ENCODE results near the gene TSPAN17.

Gene TSPAN17

DNA sequence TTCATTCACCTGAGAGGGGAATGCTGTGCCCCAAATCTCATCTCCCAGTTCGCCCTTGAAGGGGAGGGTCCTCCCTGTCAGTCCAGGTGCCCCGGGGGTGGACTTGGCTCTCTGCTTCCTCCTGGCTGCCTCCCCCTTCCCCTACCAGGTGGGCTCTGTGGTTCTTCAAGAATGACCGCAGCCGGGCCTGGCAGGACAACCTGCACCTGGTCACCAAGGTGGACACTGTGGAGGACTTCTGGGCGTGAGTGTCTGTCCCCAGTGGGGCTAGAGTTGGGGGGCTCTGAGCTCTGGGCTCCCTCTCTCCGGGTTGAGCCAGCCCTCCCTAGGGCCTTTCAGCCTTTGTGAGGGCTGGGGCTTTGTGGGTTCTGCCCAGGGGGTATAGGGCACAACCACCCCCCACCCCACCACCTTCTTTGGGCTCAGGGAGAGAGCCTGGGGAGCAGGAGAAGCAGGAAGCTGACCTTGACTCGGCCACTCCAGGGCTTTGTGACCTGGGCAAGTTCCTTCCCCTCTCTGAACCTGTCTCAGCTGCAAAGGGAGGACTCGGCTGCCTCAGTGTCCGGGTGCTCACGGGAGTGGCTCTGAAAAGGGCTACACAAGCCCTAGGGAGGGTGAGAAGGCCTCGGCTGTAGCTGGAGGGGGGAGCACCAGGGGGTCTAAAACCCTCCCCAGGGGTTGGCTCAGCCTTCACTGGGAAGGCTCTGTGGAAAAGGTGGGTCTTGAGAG lies 3.6 kb upstream of the TSPAN17 start:
- DNase-seq = no peak

DNA sequence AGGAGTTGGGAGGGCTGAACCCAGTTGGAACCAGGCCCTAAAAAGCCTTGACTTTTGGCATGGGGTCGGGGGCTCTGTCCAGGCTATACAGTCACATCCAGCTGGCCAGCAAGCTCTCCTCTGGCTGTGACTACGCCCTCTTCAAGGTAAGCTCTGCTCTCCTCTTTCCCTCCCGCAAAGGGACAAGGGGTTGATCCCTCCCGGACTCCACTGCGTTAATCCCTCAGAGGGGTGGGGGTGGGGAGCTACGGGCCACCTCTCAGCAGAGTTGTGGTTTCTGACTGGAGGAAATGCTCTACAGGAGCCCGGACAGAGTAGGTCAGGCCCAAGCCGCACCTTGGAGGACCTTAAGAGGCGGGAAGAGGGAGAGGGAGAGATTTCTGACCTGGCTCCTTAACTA lies 3.0 kb upstream of the TSPAN17 start:
- no peak for DNase-seq

DNA sequence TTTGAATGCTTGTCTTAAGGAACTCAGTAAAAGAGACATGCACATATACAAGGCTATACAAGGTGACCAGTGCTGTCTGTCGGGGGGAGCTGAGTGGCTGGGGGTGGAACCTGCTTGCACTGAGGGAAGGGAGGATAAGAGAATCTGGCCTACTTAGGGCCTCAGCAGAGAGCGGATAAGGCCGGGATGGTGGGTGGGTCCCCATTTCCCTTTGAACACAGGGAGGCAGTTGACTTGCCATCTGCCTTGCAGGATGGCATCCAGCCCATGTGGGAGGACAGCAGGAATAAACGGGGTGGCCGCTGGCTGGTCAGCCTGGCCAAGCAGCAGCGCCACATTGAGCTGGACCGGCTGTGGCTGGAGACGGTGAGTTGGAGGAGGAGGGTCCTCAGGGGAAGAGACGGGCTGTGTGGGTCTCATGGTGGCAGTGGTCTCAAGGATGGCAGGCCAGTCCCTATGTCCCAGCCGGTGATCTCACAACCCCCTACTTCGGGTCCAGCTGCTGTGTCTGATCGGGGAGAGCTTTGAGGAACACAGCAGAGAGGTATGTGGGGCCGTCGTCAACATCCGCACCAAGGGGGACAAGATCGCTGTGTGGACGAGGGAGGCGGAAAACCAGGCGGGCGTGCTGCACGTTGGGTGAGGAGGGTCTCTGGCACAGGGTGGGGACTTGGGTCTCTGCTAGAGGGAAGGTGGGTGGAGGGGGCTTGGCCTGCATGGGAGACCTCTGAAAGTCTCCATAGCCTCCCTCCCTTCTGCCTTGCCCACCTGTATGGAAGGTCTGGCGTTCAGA lies 2.2 kb upstream of the TSPAN17 start:
- DNase-seq = no peak

DNA sequence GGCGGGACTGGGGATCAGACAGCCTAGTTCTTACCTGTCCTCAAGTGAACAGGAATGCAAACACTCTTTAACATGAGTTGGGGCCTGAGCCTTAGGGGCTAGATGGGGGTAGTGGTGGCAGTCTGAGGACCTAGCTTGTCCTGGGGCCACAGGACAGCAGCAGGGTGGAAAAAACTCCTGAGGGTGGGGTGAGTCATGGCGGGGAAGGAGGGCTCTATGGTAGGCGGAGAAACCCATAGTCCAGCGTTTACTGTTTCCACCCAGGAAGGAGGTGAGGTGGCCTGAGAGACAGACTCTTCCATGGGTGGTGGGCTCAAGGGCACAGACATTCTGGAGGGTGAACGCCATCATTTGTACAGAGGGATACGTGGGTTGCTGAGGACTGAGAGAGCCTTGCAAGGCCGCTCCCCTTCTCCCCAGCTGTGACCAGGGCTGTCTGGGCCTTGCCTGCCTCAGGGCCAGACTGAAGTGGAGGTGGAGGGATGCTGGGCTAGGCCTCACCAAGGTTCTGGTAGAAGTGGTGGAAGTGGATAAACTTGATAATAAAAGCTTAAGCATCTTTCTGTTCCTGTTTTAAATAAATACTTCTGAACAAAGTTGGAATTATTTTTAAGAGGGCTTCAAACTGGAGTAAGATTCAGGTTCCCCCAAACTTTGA lies 1.1 kb upstream of the TSPAN17 start:
- no peak for DNase-seq

DNA sequence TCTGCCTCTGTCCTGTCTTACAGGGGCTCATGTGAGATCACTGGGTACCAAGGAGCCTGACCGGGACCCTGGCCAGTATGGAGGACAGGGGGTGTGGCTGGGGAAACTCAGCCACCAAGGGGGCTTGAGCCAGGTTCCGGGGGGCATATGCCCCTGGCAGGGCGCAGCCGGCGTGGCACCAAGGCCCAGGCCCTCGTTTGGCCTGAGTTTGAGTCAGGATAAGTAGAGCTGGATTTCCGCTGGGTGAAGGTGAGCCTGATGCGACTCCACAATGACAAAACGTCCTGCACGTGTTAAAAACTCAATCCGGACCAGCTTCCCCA lies 616 bp upstream of the TSPAN17 start:
- no peak for DNase-seq

DNA sequence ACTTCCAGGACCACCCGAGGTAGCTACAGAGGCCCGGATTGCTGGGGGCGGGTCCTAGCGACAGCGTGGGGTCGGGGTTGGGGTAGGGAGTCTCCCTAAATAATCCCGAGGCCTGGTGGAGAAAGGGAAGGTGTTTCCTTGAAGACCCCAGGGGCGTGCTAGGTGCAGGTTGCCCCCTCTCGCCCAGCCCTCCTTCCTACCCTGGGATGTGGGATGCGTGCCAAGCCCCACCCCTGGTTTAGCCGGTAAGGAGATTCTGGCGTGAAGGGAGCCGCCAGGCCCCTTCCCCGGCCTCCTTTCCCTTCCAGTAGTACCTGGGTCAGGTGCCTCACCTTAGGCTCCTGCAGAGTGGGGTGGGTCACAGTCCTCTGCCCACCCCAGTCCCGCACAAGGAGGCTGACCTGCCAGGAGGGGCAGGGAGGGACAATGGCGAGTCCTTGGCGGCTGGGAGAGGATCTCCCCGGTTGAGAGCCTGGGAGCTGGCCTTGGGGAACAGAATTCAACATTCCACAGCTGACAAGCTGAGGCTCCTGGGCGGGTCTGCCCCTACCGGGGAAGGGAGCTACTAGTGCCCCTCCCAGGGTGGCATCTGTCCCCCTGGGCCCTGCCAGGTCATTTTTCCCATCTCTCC lies 674 bp downstream of the TSPAN17 start:
- DNase-seq = no peak

DNA sequence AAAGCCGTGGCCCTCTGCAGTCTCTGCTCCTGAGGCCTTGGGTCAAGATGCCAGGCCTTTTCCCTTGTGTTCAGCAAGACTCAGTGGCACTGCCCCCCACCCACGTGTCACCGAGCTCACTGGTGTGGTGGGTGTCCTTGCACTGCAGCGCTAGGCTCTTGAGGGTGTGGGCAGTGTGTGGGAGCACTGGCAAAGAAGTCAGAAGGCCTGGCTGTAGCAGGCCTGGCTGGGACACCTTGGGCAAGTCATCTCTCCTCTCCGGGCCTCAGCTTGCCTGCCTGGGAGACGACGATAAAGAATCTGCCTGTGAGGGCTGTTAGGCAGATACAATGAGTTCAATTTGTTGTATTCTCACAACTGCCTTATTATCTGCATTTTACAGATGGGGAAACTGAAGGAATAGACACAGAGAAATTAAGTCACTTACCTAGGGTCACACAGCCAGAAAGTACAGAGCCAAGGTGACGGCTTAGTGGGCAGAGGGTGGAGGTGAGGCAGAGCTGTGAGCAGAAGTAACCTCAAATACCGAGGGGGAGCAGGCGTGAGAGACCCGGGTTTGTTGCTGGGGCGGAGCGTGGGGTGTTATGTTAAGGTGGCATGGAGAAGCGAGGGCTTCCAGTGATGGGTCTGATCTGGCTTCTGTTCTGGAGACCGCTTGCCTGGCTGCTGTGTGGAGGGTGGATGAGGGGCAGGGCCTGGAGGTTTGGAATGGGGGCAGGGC lies 1.4 kb downstream of the TSPAN17 start:
- DNase-seq = no peak

DNA sequence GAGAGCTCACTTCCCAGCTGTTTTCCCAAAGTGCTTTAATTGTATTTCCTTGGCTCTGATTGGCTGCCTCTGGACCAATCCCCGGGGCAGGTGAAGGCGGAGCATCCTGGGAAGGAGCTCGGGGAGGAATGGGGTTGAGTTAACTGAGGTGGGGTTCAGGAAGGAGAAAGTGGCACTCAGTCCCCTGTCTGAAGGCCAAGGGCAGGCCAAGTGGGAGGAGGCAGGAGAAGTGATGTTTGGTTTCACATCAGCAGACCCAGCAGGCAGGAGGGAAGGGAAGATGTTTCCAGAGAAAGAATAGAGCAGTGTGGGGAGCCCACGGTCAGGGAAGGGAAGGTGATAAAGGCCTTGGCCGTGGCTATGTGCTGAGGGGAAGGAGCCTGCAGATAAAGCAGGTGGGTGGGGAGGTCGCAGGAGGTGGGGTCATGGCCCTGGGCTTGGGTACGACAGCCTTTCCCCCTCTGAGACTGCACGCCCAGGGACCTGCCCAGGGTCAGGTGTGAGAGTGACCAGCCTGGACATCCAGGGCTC lies 3.1 kb downstream of the TSPAN17 start:
- no peak for DNase-seq

DNA sequence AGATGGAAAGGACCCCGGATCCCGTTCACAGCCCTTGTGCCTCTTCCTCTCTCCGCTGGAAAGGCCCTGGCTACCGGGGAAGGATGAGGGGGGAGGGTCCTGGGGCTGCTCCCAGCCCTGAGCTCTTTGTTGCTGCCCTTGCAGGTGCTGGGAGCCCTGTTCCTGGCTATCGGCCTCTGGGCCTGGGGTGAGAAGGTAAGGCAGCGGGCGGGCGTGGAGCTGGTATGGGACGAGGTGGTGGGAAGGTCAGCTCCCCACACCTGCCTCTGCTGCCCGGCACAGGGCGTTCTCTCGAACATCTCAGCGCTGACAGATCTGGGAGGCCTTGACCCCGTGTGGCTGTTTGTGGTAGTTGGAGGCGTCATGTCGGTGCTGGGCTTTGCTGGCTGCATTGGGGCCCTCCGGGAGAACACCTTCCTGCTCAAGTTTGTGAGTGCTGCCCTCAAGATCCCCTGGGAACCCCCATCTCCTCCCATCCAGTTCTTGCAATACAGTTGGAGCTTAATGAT lies 4.2 kb downstream of the TSPAN17 start:
- no peak for DNase-seq

DNA sequence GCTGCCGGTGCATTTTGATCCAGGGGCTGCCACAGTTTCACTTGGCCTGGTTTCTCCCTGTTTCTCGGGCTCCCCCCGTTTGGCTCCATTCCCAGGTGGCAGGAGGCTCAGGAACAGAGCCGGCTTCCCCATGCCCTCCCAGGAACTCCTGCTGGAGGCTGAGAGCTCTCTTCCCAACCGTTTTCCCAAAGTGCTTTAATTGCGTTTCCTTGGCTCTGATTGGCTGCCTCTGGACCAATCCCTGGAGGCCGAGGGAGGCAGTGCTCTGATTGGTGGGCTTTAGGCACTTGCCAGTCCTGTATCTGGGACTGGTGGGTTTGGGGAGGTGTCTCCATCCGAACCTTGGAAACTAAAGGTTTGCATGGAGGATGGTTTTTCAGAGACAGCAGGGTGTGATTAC lies 4.9 kb downstream of the TSPAN17 start:
- DNase-seq = peak; percentile 82

DNA sequence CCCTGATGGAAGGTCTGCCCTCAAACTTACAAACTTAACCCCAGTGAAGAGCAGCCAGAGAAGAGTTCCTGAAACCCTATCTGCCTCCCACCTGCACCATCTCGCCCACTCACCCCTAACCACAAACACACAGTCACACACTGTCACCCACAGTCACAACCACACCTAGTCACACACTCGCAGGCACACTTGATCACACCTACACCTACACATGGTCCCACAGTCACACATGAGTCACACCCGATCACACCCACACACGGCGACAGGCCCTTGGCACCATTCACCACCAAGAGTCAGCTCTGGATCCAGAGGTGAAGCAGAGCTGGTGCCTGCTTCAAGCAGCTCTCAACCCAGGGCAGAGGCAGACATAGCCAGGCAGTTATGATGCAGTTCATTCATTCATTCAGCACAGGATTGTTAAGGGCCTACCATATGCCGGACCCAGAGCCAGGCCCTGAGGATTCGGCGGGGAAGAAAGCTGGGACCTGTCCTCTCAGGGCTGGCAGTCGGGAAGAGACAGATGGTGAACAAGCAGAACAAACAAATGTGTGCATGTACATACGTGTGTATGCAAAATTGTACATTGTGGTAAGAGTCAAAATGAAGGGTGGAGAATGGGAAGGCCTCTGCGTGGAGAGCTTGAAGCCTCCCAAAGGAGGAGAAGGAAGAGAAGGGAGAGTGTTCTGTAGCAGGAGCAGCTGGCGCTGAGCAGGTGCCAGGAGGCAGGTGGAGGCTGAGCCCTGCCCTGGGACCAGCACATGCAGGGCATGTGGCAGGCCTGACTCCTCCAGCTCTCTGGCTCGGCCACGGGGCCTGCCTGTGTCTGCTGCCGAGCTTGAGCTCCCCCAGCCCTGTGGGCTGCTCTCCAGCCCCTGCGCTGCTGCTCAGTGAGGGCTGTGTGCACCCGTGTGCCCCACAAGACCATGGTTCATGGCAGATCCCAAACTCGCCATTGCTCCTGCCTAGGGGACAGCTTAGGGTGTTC lies 6.4 kb downstream of the TSPAN17 start:
- peak; percentile 93 for DNase-seq

DNA sequence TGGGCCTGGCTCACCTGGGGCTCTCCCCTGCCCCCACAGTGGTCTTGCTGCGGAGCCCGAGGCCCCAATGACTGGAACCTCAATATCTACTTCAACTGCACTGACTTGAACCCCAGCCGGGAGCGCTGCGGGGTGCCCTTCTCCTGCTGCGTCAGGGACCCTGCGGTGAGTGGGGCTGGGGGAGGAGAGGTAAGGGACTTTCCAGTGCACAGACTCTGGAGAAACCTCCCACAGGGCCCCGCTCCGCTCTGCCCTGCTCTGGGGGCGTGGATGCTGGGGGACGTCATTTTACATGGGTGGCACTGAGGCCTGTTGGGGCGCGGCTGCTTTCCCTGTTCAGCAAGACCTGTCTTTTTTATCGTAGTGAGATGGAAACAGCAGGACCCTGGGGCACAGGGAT lies 7.6 kb downstream of the TSPAN17 start:
- no peak for DNase-seq

DNA sequence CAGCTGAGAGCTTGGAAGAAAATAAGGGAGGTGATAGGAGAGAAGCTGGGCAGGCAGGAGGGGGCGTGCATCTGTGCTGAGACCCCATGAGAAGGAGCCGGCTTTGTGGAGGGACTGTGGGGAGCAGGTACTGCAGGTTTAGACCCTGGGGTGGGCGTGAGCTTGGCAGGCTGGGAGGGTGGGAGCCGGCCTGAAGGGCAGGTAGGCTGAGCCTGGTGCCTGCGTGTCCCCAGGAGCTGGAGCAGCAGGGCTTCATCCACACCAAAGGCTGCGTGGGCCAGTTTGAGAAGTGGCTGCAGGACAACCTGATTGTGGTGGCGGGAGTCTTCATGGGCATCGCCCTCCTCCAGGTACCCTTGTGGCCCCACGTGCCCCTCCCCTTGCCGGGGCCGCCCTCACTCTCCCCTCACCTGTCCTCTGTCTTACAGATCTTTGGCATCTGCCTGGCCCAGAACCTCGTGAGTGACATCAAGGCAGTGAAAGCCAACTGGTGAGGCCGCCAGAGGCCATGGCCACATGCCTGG lies 9.2 kb downstream of the TSPAN17 start:
- DNase-seq = no peak

DNA sequence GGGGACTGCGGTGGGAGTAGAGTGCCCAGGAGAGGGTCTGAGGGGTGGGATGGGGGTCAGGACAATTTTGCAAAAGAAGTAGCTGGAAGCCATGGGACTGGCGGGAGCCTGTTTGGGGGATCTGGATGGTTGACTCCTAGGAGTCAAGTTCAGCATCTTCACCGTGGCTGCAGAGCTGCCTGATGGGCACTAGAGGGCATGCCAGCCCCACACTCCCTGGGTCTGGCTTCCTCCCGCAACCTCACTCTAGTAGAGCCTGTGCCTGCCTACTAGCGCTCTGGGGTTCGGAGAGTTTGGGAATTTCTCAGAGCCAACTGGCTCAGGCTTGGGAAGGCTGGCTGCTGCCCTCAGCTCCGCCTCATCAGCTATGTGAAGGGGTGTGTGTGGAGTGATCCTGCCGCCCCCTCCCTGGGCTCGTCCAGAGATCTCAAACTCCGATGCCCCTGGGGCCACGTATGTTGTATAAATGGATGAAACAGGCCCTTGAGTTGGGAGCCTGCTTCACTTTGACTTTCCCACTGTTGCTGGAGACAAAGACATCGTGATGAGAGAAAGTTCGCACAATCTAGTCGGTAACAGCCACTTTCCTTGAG lies 10.8 kb downstream of the TSPAN17 start:
- peak; percentile 65 for DNase-seq

DNA sequence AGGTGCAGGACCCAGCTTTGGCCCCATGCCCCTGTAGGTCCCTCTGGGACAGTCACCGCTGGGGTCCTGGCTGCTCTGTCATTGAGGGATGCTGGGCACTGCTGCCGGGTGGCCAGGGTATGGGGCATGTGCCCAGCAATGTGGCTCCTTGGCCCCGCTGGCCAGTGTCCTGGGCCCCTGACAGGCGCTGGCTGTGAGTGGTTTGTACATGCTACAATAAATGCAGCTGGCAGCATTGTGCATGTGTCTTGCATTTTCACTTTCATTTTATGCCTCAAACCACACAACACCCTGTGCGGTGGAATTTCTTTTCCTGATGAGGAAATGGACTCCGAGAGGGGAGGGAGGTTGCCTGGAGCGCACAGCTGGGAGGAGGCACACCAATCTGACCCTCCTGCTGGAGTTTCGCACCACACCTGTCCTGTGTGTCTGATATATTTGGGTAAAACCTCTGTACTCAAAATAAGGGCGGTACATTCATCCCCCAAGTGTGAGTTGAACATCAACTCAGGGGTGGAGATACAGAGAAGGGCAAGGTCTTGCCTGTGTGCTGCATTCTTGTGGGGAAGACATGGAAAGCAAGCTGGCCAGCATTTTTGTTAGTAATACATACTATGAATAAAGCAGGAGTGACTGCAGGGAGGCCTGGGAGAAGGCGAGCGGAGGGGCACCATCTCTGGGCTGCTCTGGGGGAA lies 11.7 kb downstream of the TSPAN17 start:
- no peak for DNase-seq

DNA sequence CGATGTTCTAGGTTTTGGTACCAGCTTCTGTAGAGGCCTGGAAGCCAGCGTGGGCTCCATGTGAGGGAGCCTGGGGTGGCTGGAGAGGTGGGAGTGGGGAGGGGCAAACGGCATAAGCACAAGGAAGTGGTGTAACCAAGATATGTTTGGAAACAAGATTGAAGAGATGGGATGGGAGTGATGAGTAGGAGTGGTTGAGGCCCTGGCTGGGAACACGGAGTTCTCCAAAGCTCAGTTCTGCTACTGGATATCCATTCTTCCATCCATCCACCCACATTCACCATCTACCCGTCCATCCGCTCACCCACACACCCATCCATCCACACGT lies 12.2 kb downstream of the TSPAN17 start:
- no peak for DNase-seq

DNA sequence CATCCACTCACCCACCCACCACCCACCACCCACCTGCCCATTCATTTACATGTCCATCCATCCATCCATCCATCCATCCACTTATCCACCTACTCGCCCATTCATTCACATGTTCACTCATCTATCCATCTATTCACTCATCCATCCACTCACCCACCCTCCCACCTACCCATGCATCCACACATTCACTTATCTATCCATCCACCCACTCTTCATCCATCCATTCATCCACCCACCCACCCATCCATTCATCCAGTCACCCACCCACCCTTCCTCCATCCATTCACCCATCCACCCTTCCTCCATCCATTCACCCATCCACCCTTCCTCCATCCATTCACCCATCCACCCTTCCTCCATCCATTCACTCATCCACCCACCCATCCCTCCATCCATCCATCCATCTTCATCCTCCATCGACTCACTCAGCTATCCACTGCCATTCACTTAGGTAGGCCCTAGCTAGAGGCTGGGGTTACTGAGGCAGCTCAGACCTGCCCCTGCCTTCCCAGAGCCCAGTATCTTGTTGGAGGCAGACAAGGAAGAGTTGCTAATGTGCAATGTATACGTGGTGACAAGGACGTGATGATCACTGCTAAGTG lies 12.7 kb downstream of the TSPAN17 start:
- DNase-seq = no peak

DNA sequence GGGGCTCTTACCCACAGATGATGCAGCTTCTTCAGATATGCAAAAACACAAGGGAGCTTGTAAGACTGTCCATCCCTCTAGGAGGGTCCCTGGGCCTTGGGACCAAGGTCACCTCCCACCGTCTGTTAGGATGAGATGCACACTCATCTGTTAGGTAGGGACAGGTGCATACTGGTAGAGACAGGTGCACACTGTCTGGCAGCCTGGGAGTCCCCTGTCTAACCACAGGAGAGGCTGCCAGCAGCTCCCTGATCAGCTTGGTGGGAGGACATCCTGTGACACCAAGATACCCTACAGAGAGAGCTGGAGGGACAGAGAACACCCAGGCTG lies 13.2 kb downstream of the TSPAN17 start:
- DNase-seq = no peak

DNA sequence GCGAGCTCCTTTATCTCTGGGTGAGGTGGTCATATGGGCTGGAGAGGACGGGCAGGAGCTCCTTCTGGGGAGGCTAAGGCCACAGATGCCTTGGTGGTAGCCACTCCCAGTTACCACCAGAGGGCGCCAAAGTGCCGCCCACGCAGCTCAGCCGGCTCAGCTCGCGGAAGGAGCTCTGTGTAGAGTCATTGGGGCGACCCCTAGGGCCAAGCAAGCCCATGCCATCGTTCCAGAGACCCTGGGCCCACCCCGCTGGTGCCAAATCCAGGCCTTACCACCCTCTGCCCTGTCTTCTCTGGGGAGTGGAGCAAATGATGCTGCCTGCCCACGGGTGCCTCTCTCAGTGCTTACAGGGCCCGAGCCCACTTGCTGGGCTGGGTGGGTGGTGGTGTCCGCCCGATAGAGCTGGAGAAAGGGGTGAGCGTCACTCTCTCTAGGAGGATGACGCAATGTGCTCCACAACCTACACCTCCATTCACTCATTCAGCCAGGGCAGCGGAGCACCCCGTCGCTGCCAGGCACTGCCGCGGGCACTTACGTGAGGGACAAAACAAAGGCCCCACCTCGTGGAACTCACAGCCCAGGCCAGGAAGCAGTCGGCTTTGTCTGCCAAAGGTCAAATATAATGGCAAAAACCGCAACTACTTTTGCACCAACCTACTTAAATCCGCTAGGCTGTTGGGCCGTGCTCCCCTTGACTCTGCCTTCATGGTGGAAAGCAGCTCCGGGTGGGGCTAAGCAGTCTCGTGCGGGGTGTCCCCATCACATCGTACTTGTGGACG lies 13.8 kb downstream of the TSPAN17 start:
- peak; percentile 54 for DNase-seq

Data from NCI-H1694 treated with DMSO at 0.1 percent for 48 hours (cell line).